Mesendoderm (in vitro differentiated cells): ENCODE data around the gene RASA2.
A peak's percentile ranks its signal among the peaks of the same experiment; 100 is the strongest.

Experiments used
- DNase-seq: peaks from one replicate; pipeline ENCODE4 v3.0.0; 2013
- H2AK5ac ChIP-seq: 2 replicates; pipeline ENCODE4 v1.6.1; 2013; ENCODE audit warnings: low read length, inconsistent platforms
- H2BK120ac ChIP-seq: 2 replicates; pipeline ENCODE4 v1.6.1; 2013; ENCODE audit warnings: low read depth, mild to moderate bottlenecking, low read length, moderate library complexity, mixed read lengths
- H2BK15ac ChIP-seq: replicated peaks from 2 replicates; pipeline ENCODE4 v1.6.1; 2013; ENCODE audit warnings: low read depth, mild to moderate bottlenecking, moderate library complexity
- H2BK5ac ChIP-seq: 2 replicates; pipeline ENCODE4 v1.6.1; 2013; ENCODE audit warnings: low read length, inconsistent platforms
- H3K18ac ChIP-seq: 2 replicates; pipeline ENCODE4 v1.6.1; 2013; ENCODE audit warnings: mild to moderate bottlenecking, low read length, mixed read lengths
- H3K23ac ChIP-seq: one replicate; pipeline ENCODE4 v1.6.1; 2013; ENCODE audit warnings: low read length
- H3K27ac ChIP-seq: 2 replicates; pipeline ENCODE4 v1.5.1; 2013; ENCODE audit warnings: low read depth, mild to moderate bottlenecking, inconsistent platforms, low read length, moderate library complexity
- H3K27me3 ChIP-seq: 2 replicates; pipeline ENCODE4 v1.6.1; 2013; ENCODE audit warnings: low read length, control low read depth, mild to moderate bottlenecking, inconsistent platforms; ENCODE audit not compliant: insufficient read depth, poor library complexity
- H3K36me3 ChIP-seq: 2 replicates; pipeline ENCODE4 v1.6.1; 2013; ENCODE audit warnings: low read length, inconsistent platforms; ENCODE audit not compliant: control insufficient read depth, insufficient read depth
- H3K4ac ChIP-seq: one replicate; pipeline ENCODE4 v1.6.1; 2013; ENCODE audit warnings: low read depth, mild to moderate bottlenecking, low read length, moderate library complexity
- H3K4me1 ChIP-seq: 2 replicates; pipeline ENCODE4 v1.6.1; 2013; ENCODE audit warnings: low read depth, low read length, inconsistent platforms; ENCODE audit not compliant: control insufficient read depth
- H3K4me2 ChIP-seq: 2 replicates; pipeline ENCODE4 v1.6.1; 2013; ENCODE audit warnings: low read length
- H3K4me3 ChIP-seq: 2 replicates; pipeline ENCODE4 v1.5.1; 2013; ENCODE audit warnings: mild to moderate bottlenecking, low read length
- H3K56ac ChIP-seq: one replicate; pipeline ENCODE4 v1.6.1; 2013; ENCODE audit warnings: low read length
- H3K79me1 ChIP-seq: 2 replicates; pipeline ENCODE4 v1.6.1; 2013; ENCODE audit warnings: low read length, inconsistent platforms
- H3K79me2 ChIP-seq: 2 replicates; pipeline ENCODE4 v1.6.1; 2013; ENCODE audit warnings: mild to moderate bottlenecking, low read length; ENCODE audit not compliant: control insufficient read depth, insufficient read depth
- H3K9ac ChIP-seq: 2 replicates; pipeline ENCODE4 v1.6.1; 2013; ENCODE audit warnings: low read length, inconsistent platforms
- H4K5ac ChIP-seq: one replicate; pipeline ENCODE4 v1.6.1; 2013; ENCODE audit warnings: low read length
- H4K8ac ChIP-seq: one replicate; pipeline ENCODE4 v1.6.1; 2013; ENCODE audit warnings: low read depth, mild to moderate bottlenecking, control low read depth, low read length, moderate library complexity
- WGBS: extraction: QIAGEN DNeasy Blood & Tissue Kit; methylation state at CpG from one replicate; pipeline ENCODE4 v1.1.7; 2013; ENCODE audit warnings: low lambda C conversion rate, missing lambda C conversion rate; ENCODE audit not compliant: insufficient coverage; ENCODE audit errors: extremely low coverage; 5-methylcytosine and 5-hydroxymethylcytosine counted together

RASA2 gene

DNA sequence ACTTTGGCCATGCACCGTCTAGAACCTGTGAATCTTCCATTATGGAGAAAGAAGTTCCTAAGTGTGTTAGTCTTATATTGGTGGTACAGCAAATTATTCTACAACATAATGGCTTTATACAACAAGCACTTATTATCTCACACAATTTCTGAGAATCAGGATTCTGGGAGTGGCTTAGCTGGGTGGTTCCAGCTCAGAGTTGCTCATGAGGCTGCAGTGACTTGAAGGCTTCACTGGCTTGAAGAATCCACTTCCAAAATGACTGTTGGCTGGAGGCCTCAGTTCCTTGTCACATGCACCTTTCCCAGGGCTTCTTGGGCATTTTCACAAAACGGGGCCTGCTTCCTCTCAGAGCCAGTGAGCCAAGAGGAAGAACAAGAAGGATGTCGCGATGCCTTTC is 169.0 kb downstream of the RASA2 start:
- Histone ChIP-seq H3K23ac (no peak overlapping the region), H3K56ac (no peak overlapping the region), H3K4me1 (peaks cover 2% of the 10 kb centered on the region), H3K79me1 (no peaks in the 10 kb centered on the region), H2BK15ac (no peak overlapping the region), H3K36me3 (no peaks in the 10 kb centered on the region), H2BK5ac (no peak overlapping the region), H3K4me3 (no peak overlapping the region), H4K8ac (no peak overlapping the region), H4K5ac (no peak overlapping the region), H2AK5ac (no peak overlapping the region), H3K79me2 (no peaks in the 10 kb centered on the region), H3K4me2 (no peak overlapping the region), H3K4ac (no peak overlapping the region), H3K18ac (no peak overlapping the region), H3K27me3 (no peaks in the 10 kb centered on the region), H3K27ac (no peak overlapping the region), H3K9ac (no peak overlapping the region), H2BK120ac (no peak overlapping the region)
- no CpG with 5 or more reads among the region's 4 CpGs for WGBS
- no peak for DNase-seq

DNA sequence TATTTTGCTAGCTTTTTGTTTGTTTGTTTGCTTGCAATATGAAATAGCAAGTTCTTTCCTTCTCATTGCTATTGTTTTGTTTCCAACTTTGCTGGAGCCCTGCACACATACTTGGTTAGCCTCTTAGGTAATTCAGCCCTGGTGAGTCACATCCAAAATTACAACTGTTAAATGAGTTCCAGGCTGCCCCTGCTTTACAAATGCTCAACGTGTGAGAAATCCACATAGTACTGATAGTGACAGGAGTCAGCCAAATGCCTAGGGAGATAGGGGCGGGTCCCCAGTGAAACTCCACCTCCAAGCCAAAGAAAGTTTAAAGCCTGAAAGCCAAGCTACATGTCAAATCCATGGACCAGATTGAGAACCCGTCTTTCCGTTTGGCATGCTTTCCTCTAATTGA is 169.9 kb downstream of the RASA2 start:
- Histone ChIP-seq H3K9ac (no peak overlapping the region), H3K18ac (no peak overlapping the region), H2BK15ac (no peak overlapping the region), H3K4ac (no peak overlapping the region), H2BK5ac (no peak overlapping the region), H3K56ac (no peak overlapping the region), H2BK120ac (no peak overlapping the region), H3K4me3 (no peak overlapping the region), H3K27me3 (no peaks in the 10 kb centered on the region), H3K23ac (no peak overlapping the region), H3K4me1 (peaks cover 2% of the 10 kb centered on the region), H3K4me2 (no peak overlapping the region), H4K5ac (no peak overlapping the region), H4K8ac (no peak overlapping the region), H2AK5ac (no peak overlapping the region), H3K27ac (no peak overlapping the region), H3K36me3 (no peaks in the 10 kb centered on the region), H3K79me1 (no peaks in the 10 kb centered on the region), H3K79me2 (no peaks in the 10 kb centered on the region)
- peak; percentile 58 for DNase-seq
- WGBS, result no CpG with 5 or more reads among the region's 4 CpGs

DNA sequence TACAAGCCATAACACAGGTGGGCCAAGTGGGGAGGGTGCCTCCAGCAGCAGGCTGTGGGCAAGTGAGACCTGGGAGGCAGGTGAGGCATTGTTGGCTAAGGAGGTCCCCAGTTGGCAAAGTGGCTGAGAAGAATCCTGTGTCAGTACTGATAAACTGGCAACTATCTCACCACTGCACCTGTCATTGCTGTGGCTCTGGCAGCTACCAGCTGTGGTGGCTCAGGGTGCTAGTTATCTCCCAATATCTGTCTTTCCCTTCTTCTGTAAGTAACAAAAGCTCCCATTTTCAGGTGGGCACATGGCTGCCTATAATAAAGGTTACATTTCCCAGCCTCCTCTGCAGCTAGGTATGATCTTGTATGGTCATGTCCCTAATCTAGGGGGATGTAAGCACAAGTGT is 170.7 kb downstream of the RASA2 start:
- Histone ChIP-seq H3K23ac (no peak overlapping the region), H3K79me2 (no peaks in the 10 kb centered on the region), H4K8ac (no peak overlapping the region), H3K4me3 (no peak overlapping the region), H3K4me1 (peaks cover 2% of the 10 kb centered on the region), H2BK15ac (no peak overlapping the region), H2AK5ac (no peak overlapping the region), H3K27me3 (no peaks in the 10 kb centered on the region), H3K18ac (no peak overlapping the region), H3K27ac (no peak overlapping the region), H4K5ac (no peak overlapping the region), H3K4me2 (no peak overlapping the region), H3K36me3 (no peaks in the 10 kb centered on the region), H2BK120ac (no peak overlapping the region), H3K9ac (no peak overlapping the region), H3K79me1 (no peaks in the 10 kb centered on the region), H3K4ac (no peak overlapping the region), H3K56ac (no peak overlapping the region), H2BK5ac (no peak overlapping the region)
- no peak for DNase-seq

- no peak overlapping the region for H2AK5ac ChIP-seq
- H3K56ac ChIP-seq, result peak overlapping the region; percentile 91
- peak overlapping the region; percentile 51 for H3K4me3 ChIP-seq
- H2BK15ac ChIP-seq, result no peak overlapping the region
- no peaks in the 10 kb centered on the region for H3K27me3 ChIP-seq
- H3K9ac ChIP-seq, result peak overlapping the region; percentile 80
- H3K4me2 ChIP-seq, result peak overlapping the region; percentile 84
- peak; percentile 59 for DNase-seq
- H3K79me2 ChIP-seq, result no peaks in the 10 kb centered on the region
- H3K4ac ChIP-seq, result peak overlapping the region; percentile 74
- no peaks in the 10 kb centered on the region for H3K79me1 ChIP-seq
- H4K8ac ChIP-seq, result no peak overlapping the region
- peaks cover 7% of the 10 kb centered on the region for H3K4me1 ChIP-seq
- no peak overlapping the region for H4K5ac ChIP-seq
- H3K27ac ChIP-seq, result peak overlapping the region; percentile 9
- WGBS, result no CpG with 5 or more reads among the region's 64 CpGs
- H3K18ac ChIP-seq, result peak overlapping the region; percentile 42
- H3K23ac ChIP-seq, result peak overlapping the region; percentile 73
- no peaks in the 10 kb centered on the region for H3K36me3 ChIP-seq
- H2BK120ac ChIP-seq, result no peak overlapping the region
- peak overlapping the region; percentile 74 for H2BK5ac ChIP-seq
These were observed 173.2 kb downstream of the RASA2 start for GRCh38 chr3:141659821-141660613.

GRCh38 chr3:141660614-141660947 is 173.8 kb downstream of the RASA2 start:
- no CpG with 5 or more reads among the region's 9 CpGs for WGBS
- no peak overlapping the region for H3K4ac ChIP-seq
- DNase-seq, result no peak
- H3K4me2 ChIP-seq, result peak overlapping the region; percentile 84
- H3K56ac ChIP-seq, result peak overlapping the region; percentile 91
- H3K27me3 ChIP-seq, result no peaks in the 10 kb centered on the region
- H3K27ac ChIP-seq, result no peak overlapping the region
- no peaks in the 10 kb centered on the region for H3K79me1 ChIP-seq
- H3K36me3 ChIP-seq, result no peaks in the 10 kb centered on the region
- H2BK5ac ChIP-seq, result no peak overlapping the region
- H3K4me3 ChIP-seq, result no peak overlapping the region
- H2BK120ac ChIP-seq, result no peak overlapping the region
- H3K18ac ChIP-seq, result peak overlapping the region; percentile 31
- H3K23ac ChIP-seq, result no peak overlapping the region
- no peaks in the 10 kb centered on the region for H3K79me2 ChIP-seq
- no peak overlapping the region for H2AK5ac ChIP-seq
- H3K4me1 ChIP-seq, result peaks cover 7% of the 10 kb centered on the region
- H4K8ac ChIP-seq, result no peak overlapping the region
- H3K9ac ChIP-seq, result peak overlapping the region; percentile 80
- H2BK15ac ChIP-seq, result no peak overlapping the region
- no peak overlapping the region for H4K5ac ChIP-seq
